Stimulated activated CD4-positive, alpha-beta T cell treated with anti-CD3 and anti-CD28 coated beads, Interleukin-1b, Interleukin-23, amount 100 ng/mL, for 24 hours (primary cell): Measurements from ENCODE around the gene RAD18.

ENCODE experiments used
- DNase-seq, 4 experiments: peaks; one replicate each; pipeline ENCODE4 v3.0.0-alpha.2; 2020; ENCODE audit warnings: low read depth in 4 of 4, low spot score in 1 of 4

The RAD18 gene

DNA sequence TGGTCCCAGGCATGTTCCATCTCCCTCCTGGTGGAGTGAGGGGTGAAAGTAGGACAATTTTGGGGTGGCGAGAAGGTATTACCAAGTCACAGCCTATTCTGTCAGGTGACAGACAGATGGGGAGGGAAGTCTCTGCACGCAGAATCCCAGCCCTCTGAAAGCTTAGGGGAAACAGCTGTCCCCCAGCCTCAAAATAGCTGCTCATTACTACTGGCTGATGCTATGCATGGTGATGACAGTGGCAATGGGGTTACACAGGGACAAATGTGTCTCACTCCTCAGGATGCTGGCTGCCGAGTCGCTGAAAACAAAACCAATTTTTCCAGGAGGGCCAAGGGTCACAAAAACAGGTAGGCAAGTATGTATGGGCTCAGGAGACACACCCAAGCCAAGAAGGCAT, 125.0 kb downstream of the RAD18 start:
- no peak for DNase-seq

DNA sequence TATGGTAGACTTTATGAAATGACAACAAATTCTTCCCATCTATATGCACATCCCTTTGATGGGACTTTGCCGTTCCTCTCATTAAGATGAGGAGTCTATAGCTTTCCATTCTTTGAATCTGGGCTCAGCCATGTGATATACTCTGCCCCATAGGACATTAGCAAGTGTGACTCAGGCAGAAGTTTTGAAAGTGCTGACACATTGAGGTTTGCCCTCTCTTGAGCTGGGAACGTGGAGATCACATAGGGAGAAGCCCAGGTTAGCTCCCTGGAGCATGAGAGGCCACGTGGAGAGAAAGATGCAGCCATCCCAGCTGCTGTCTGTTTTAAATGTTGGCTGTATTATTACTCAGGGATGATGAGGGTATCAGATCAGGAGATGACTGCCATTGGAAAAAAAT, 126.1 kb downstream of the RAD18 start:
- DNase-seq = no peak

DNA sequence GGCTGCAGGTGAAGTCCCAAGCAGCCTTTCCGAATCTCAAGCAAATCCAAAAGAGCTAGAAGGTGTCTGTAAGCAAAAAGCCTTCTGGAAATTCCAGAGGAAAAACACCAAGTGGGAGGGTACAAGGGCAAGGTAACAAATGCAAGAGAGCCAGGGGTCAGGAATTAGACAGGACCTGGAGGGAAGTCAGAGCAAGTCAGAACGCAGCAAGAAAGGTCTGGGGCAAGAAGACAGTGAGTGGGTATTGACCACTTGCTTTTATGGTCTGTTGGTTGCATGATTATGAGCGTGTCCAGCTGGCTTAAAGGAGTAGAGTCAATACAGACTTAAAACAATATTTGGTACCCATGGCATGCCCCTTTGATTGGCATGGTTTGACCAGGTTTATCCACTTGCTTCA, 127.2 kb downstream of the RAD18 start:
- no peak for DNase-seq

DNA sequence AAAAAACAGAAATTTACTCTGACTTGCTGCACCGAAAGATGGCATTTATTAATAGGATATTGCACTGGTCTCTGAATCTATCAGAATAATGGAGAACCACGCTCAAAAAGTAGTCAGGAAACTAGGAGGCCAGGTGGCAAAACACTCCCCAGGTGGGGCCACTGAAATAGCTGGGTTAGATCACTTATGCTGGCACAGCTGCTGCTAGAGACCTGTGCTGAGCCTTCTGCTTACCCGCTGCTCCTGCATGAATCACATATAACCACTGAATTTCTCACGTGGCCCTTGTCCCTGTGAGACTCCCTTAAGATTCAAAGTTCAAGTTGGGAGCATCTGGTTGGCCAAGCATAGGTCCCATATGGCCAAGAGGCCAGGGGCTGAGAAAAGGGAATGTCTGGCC, 127.9 kb downstream of the RAD18 start:
- no peak for DNase-seq

DNA sequence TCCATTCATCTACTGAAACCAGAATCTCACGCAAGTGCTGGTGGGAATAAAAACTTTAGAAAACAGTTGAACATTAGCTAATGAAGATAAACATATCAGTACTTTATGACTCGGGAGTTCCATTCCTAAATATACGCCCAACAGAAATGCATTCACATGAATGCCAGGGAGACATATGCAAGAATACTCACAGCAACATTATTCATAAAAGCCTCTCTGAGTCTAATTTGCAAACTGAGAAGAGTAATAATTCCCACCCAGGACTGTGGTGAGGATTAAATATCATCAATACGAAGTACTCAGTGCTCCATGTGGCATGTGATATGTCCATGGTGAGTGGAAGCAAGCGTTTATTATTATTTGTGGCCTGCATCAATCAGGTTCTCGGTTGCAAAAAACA, 128.3 kb downstream of the RAD18 start:
- no peak for DNase-seq

DNA sequence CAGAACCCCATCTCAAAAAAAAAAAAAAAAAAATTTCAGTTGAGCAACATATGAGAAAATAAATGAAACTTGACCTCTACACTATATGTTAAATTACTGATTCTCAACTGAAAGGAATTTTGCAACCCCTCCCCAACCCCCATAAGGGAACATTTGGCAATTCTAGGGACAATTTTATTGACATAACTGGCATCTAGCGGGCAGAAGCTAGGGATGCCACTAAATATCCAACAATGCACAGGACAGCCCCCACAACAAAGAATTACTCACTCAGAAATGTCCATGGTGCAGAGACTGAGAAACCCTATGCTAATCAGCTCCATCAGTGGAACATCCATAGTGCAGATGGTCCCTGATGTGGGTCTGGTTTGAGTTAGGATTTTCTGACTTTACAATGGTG, 135.6 kb downstream of the RAD18 start:
- DNase-seq = no peak
